ENCODE results near the gene ANKRD63.

DNA sequence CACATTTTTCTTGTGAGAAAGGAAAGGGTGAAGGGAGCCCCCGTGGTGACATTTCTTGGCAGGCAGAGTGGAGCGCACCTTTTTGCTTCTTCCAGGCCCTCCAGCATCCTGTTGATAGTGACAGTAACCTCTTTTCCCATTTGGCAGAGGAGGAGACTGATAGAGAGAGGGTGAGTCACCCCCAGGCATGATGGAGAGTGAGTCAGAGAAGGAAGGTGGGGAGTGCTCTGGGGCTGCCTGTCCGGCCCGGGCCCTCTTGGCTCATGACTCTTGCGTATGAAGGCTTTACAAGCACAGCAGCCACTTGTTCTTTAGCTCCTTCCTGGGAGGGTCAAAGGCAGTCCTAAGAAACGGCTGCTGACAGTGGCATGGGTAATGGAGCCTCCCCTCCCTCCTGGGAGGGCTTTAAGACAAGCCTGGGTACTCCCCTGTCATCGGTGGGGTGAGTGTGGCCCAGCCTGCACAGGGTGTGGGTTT is 16.0 kb downstream of the ANKRD63 start:
- TF ChIP-seq, protein P1, sequence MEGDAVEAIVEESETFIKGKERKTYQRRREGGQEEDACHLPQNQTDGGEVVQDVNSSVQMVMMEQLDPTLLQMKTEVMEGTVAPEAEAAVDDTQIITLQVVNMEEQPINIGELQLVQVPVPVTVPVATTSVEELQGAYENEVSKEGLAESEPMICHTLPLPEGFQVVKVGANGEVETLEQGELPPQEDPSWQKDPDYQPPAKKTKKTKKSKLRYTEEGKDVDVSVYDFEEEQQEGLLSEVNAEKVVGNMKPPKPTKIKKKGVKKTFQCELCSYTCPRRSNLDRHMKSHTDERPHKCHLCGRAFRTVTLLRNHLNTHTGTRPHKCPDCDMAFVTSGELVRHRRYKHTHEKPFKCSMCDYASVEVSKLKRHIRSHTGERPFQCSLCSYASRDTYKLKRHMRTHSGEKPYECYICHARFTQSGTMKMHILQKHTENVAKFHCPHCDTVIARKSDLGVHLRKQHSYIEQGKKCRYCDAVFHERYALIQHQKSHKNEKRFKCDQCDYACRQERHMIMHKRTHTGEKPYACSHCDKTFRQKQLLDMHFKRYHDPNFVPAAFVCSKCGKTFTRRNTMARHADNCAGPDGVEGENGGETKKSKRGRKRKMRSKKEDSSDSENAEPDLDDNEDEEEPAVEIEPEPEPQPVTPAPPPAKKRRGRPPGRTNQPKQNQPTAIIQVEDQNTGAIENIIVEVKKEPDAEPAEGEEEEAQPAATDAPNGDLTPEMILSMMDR (IDR thresholded peaks at IDR 0.05) = no peak
- TF ChIP-seq POLR2AphosphoS5 (IDR thresholded peaks at IDR 0.05) (peak in 1 of 3 donors; percentile 19), POLR2A (IDR thresholded peaks at IDR 0.05) (no peak)
